GM18868 (cell line): ENCODE results near the gene ROPN1L.
A peak's percentile ranks its signal among the peaks of the same experiment; 100 is the strongest.
"Not testable (repeated sequence)": the region's sequence is repeated elsewhere in the genome, so short reads cannot be mapped to it uniquely, and the experiment has no call there.

Experiments
- ATAC-seq: cut with Tn5 transposase; IDR thresholded peaks from one replicate; pipeline ENCODE4 v1.9.1; 2021; ENCODE audit warnings: mild to moderate bottlenecking, moderate library complexity; ENCODE audit not compliant: unreplicated experiment

ROPN1L gene

DNA sequence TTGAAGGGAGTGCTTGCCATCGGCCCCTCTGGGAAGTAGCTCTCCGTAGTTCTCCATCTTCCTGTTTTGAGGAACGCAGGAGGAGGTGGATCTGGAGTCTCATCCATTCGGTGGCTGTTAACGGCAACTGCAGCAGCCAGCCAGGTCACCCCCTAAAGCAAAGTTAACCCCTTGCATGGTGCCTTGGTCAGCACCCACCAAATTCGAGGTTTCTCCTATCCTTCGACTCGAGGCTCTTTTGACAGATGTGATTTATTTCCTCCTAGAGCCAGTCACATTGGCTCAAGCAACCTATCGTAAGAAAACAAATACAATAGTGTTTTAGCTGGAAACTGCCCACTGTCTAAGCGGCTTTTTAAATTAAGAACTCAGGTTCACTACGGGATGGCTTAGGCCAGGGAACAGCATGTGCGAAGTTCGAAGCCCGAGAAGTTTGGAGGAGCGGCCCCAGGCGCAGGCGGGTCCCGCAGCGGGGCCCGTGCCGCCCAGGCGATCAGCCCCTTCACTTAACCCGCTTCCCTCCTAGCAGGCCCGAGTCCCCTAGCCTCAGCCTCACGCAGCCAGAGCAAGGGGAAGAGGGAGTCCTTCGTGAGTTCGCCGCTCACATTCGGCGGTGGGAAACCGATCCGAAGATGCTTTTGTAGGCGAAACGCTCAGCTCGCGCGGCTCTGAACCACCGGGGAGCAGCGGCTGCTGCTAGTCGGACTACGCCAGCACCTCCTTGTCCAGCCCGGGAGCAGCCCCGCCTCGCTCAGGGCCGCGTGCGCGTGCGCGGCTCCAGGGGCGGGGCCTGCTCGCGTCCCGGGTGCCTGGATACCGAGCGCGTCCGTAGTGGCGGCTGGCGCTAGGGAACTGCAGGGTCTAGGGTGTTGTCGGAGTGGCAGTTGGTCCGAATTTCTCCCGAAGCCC, at the start of gene ROPN1L:
Gene ROPN1L, plus strand, starts transcription at position 797 of the 909 bp plus-strand sequence. CDS start 289 bp downstream, outside the sequence.
- peak; percentile 97 for ATAC-seq

DNA sequence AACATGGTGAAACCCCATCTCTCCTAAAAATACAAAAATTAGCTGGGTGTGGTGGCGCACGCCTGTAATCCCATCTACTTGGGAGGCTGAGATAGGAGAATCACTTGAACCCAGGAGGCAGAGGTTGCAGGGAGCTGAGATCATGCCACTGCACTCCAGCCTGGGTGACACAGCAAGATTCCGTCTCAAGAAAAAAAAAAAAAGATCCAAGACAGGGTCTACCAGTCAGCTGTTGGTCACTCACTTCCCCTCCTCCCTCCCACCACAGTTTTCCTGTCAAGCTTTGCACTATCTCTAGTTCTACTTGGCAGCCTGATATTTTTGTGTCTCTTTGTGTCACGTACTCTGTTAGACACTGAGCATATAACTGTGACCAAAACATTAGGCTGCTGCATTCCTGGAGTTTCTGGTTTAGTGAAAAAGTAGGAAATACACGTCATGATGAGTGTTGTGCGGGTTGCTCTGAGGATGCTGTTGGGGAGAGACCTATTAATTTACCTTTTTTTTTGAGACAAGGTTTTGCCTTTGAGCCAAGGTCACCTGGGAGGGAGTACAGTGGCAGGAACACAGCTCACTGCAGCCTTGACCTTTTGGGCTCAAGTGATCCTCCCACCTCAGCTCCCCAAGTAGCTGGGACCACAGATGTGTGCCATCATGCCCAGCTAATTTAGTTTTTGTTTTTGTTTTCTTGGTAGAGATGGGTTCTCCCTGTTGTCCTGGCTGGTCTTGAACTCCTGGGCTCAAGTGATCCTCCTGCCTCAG, 48.9 kb upstream of the ROPN1L start:
- not testable (repeated sequence) for ATAC-seq

DNA sequence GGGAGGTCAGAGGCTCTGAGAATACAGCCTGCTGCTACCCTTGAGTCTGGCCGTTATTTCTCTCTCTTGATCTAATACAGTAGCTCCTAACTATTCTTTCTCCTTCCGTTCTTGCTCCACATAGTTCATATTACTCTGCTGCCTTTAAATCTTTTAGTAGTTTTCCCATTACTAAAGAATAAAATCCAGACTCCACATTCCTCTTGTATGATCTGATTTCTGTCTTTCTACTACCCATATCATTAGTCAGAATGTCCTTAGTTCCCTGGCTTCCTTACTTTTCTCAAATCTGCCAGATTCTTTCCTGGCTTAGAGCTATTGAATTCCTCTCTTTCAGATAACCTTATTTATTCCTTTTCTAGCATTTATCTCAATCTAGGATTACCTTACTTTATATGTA, 48.2 kb upstream of the ROPN1L start:
- no peak for ATAC-seq

DNA sequence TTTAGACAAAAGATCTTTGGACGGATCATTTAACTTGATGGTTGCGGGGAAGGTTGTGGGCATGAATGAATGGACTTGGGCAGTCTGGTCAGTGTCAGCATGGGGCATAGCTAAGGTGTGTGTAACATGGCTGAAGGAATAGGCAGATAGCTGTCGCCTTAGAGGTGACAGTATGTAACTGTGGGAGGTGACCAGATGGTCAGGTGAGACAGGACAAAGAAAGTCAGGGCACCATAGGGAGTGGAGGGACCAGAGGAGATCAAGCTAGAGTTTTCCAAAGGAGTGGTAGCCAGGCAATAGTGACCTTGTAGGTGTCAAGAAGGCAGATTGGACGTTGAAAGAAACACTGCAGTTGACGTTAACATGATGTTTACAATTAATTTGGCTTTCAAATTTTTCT, 45.1 kb upstream of the ROPN1L start:
- ATAC-seq, result no peak

DNA sequence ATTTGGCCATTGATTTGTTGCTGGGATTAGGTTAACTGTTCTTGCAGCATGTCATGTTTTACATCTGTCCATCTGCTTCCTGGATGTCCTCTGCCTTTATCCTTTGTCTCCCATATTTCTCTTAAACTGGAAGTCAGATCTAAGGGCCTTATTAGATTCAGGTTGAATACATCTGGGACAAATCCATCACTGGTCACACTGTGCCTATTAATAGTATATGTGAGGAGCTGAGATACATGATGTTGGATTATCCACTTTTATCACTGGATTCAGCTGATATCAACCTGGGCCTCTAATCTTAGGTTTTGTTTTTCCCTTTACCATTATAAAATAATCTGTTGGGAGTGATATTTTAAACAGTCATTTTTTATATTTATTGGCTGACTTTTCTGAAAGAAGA, 41.8 kb upstream of the ROPN1L start:
- no peak for ATAC-seq

DNA sequence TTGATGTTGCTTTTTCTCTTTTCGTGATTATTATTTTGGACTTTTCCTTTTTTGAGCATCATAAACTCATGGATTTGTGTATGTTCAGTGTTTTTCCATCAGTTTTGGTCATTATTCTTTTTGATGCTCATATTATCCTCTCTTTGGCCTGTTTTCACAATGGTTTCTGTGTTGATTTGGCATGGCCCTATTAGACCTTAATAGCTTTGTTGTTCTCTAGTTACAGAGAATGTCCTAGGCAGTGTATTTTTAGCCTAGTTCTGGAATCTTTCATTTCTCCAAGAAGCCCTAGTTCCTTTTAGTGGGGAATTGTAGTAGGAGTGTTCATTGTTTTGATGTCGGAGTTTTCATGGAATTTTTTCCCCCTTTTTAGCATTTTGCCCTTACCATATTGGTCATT, 41.3 kb upstream of the ROPN1L start:
- ATAC-seq, result no peak

DNA sequence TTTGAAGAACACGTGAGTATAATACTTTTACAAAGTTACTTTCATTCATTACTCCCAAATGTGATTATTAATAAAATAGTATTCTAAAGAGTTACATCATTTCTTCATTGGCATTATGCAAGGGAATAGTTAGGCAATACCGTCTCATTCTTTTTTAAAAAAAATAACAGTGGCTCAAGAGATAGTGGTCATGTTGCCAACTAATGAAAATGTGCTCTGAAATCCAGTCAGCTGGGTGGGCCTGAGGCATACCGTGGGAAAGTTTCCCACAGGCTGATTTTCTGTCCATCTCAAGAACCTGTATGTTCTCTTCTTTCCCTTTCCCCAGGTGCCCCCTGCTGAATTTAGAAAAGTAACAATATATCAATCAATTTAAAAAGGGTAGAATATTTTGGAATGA, 40.8 kb upstream of the ROPN1L start:
- ATAC-seq, result no peak

DNA sequence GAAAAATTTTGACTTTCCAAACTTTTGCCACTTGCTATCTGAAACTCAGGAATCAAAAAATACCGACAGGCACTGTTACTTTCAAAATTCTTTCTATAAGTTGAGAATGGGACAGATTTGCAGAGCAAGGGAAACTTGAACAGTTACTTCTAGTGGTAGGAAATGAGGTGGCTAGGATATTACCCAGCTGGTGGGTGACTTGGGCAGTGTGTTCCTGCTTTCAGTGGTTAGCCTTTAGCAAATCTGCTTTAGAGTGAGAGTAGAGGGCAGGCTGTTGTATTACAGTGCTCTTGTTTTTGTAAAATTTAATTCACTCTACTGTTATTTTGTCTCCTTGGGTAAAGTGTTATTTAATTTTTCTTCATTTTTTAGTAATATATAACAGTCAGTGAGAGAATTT, 40.2 kb upstream of the ROPN1L start:
- peak; percentile 95 for ATAC-seq

DNA sequence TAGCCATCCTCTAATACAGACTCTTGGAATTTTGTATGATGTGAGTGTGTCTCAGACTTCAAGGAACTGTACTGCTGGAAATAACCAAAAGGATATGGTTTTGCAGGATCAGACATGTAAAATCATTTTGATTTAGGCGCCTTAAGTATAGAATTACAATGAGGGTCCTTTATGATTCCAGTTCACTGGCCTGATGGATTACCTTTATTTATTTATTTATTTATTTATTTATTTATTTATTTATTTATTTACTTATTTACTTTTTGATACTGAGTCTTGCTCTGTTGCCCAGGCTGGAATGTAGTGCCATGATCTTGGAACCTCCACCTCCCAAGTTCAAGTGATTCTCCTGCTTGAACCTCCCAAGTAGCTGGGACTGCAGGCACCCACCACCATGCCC, 37.9 kb upstream of the ROPN1L start:
- ATAC-seq, result no peak

DNA sequence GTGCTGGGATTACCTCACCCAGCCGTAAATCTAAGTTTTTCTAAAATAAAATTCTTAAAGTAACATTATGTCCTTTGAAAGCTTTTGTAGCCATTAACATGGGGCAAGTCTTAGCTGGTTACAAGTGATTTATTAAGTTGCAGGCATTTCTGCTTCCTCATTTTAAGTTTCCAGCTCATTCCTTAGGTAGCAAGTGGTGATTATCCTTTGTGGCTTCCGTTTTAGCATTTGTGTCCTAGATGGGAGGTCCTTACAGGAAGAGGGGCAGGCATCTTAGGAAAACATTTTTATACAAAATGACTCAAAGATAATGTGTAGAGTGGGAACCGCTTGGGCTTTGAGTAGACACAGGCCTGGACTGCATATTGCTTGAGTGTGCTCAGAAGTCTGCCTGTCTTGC, 35.0 kb upstream of the ROPN1L start:
- no peak for ATAC-seq

DNA sequence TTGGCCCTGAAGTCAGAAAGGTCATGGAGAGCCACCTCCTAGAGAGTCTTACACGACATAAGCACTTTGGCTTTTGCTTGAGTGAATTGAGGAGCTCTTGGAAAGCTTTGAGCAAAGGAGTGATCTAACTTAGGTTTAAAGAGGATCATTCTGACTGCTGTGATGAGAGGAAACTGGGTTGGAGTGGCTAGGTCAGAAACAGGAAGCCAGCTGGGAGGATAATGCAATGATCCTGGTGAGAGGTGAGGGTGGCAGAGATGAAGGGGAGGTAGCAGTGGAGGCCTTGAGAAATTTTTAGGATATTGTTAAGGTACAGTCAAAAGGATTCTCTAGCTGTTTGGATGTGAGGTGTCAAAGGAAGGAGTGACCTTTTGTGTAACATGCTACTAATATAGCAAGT, 32.2 kb upstream of the ROPN1L start:
- no peak for ATAC-seq

DNA sequence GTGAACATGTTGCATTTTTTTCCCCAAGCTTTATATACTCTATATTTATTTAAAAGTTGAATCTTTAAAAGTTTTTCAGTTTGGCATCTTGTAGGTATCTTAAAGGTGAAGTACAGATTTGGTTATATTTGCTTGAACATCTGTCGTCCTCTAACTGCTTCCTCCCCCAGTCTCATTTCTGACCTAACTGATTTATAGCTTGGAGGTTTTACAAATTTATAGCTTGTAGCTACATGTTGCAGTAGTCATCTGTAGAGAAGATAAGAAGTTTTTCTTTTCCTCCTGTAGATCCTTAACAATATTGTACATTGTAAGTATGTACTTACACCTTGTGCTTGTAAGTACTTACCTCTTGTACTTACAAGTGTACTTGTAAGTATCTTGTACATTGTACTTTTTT, 31.0 kb upstream of the ROPN1L start:
- ATAC-seq, result no peak

DNA sequence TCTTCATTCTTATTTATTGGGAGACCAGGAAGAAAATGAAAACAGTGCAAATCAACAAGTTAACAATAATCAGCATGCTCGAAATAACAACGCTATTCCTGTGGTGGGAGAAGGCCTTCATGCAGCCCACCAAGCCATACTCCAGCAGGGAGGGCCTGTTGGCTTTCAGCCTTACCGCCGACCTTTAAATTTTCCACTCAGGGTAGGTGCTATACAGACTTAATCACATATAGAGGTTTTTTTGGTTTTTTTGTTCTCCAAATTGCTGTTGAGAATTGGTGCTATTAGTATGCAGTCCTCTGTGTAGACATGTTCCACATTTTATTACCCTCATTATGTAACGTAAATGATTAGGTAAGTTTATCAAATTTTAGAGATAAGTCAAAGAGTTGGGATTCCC, 30.3 kb upstream of the ROPN1L start:
- ATAC-seq, result no peak

DNA sequence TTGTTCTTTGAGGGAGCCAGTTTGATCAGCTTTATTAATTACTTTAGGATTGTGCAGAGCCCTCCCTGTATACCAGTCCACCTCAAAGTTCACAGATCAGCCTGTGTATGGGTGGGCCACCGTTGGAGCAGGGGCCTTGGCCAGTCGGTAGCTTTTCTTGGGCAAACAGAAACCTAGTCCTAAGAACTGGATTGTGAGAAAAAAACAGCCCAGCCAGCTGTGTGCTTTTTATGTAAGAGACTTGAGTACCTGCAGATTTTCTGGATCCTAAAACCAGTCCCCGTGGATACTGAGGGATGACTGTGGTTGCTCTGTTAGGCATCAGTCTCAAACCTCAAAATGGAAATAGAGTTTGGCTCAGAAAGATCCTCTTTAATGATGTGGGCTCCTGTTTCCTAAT, 24.8 kb upstream of the ROPN1L start:
- ATAC-seq, result no peak

DNA sequence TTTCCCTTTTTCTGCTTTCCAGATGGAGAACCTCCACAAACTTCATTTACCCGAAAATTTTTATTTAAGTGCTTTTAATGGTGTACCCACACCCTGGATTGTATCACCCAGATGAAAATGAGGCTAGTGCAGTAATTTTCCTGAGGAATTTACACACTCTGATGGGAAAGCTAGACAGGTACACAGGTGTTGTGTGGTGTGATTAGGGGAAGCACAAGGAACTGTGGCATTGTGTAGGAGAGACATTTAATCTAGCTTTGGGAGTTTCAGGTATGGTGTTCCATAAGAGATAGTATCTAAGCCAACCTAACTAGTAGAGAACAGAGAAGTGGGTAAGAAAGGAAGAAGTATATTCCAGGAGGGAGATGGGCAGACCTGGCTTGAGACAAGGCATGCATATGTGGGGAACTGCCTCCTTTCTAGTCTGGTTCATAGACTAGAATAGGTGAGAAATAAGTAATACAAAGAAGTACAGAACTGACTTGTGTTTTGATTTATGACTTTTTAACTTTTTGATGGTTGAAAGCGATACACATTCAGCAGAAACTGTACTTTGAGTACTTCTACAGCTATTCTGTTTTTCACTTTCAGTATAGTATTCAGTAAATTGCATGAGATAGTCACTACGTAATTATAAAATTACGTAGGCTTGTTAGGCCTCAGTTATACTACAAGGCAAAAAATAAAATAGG, 22.9 kb upstream of the ROPN1L start:
- no peak for ATAC-seq

DNA sequence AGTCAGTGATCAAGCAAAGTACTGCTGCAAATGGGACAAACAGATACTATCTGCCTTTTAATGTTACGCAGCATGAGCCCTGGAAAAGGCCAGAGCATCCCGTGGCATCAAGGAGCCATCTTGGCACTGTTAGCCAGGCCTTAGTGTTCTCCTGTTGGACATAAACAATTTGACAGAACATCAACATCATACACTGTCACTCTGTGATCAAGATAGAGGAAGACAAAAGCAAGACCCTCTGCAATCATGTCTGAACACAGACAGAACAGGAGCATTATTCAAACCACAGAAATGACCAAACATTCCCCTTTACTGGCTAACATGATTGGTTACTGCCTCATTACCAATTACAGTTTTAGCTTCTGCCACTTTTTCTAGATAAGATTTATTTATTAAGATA, 21.2 kb upstream of the ROPN1L start:
- ATAC-seq, result no peak

DNA sequence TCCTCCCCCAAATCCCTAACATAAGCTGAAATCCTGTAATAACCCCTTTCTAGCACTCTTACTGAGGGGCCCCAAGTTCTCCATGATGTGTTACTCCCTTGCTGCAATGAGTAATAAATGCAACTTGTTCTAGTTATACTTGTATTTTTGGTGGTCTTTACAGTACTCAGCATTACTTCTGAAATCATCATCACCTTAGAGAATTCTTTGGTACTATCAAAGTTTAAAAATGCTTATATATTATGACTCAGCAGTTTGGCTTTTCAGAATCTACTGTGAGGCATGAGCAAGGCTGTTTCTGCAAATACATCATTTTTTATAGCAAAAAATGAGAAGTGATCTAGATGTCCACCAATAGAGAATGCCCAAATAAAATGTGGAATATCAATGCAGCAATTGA, 20.7 kb upstream of the ROPN1L start:
- no peak for ATAC-seq

DNA sequence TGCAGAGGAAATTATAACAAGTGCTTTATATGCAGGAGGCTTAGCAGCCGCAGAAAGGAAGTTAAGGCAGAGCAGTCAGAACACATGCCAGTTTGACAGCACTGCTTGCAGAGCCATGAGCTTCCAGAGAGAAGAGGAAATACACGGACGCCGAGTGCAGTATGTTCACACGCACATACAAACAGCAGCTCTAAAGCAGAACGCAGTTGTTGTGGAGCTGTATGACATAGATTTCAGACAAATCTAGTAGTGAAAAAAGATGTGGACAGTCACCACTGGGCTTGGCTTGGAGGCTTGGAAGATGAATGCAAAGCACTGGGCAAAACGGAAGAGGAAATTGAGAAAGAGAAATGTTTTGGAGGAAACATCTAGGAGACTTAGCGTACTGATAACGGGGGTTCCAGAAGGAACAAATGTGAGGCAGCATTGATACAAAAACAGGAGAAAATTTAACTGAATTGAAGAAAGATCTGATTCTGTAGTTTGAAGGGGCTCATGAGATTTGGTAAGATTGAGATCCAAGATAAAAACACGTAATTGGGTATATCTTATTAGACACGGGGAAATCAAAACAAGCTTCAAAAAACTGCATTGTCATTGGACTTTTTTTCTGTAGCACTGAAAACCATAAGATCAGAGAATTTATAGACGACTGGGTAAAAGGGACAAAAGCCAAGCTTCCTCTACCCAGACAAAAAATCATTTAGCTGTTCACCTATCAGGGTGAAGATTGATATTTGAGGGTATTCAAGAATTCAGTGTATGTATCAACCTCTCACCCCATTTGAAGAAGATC, 19.6 kb upstream of the ROPN1L start:
- no peak for ATAC-seq

DNA sequence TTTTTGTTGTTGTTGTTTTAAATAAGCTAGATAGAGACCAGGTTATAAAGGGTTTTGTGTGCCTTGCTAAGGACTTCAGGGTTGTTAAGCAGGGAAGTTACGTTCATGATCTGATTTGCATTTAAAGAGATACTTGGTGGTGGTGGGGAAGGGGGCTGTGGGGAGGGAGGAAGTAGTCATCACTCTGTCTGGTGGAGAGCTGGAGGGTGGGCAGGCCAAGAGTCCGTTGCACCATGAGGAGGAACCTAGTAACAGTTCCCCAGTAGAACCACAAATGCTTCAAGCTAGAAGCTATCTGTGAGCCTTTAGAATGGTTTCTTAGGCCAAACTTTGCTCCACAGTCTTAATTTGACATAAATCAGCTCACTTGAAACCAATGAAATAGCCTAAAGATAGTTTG, 18.7 kb upstream of the ROPN1L start:
- ATAC-seq, result no peak

DNA sequence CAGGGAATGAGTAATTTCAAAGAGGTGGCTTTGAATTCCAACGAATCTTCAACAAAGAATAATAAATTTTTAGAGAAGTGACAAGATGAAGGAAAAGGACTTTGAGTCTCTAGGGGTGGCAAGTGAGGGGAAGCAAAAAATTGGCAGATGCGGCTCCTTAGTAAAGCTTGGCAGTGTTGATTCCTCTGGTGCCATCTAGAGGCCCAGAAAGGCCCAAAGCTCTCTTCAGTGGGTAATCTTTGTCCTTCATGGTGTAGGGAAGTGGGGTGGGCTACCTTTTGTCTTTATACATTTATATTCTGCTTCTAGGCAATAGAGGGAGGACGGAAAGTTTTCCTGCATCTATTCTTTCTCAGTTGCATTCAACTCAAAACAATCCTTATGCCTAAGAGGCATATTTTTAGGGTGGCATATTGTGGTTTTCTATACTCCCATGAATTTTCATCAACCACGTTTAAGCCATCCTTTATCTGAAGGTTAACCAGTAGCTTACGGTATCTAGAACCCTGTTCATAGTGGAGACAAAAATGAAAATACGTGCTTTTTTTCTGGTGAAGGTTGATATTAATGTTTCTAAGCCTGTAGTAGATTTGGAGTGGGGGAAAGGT, 17.5 kb upstream of the ROPN1L start:
- peak; percentile 60 for ATAC-seq
